Glutamatergic neuron (in vitro differentiated cells): ENCODE data around the gene IGFL2. TPM values are rescaled to one million over a fixed set of nuclear protein-coding genes. Genes with fewer than 3 reads are reported as not detected.
"Not testable (repeated sequence)": the region's sequence is repeated elsewhere in the genome, so short reads cannot be mapped to it uniquely, and the experiment has no call there.

Source experiments
- DNase-seq: peaks from one replicate; pipeline ENCODE4 v3.0.0; 2022
- H3K27ac Mint-ChIP-seq: one replicate; pipeline ENCODE4 v1.8.0; 2020; ENCODE audit warnings: mild to moderate bottlenecking, mixed read lengths, inconsistent platforms; ENCODE audit not compliant: unreplicated experiment
- H3K27me3 Mint-ChIP-seq: one replicate; pipeline ENCODE4 v1.8.0; 2020; ENCODE audit warnings: mild to moderate bottlenecking, moderate library complexity, mixed read lengths, inconsistent platforms; ENCODE audit not compliant: unreplicated experiment
- H3K36me3 Mint-ChIP-seq: one replicate; pipeline ENCODE4 v1.8.0; 2020; ENCODE audit warnings: mild to moderate bottlenecking, mixed read lengths, inconsistent platforms; ENCODE audit not compliant: unreplicated experiment
- H3K4me1 Mint-ChIP-seq: one replicate; pipeline ENCODE4 v1.8.0; 2020; ENCODE audit warnings: mild to moderate bottlenecking, low read depth, mixed read lengths, inconsistent platforms; ENCODE audit not compliant: unreplicated experiment
- H3K4me3 Mint-ChIP-seq: one replicate; pipeline ENCODE4 v1.8.0; 2020; ENCODE audit warnings: mild to moderate bottlenecking, mixed read lengths, inconsistent platforms; ENCODE audit not compliant: unreplicated experiment
- H3K9me3 Mint-ChIP-seq: one replicate; pipeline ENCODE4 v1.8.0; 2020; ENCODE audit warnings: mild to moderate bottlenecking, moderate library complexity, mixed read lengths, inconsistent platforms; ENCODE audit not compliant: unreplicated experiment
- CTCF ChIP-seq: fragments of 200-600 bp; sonication (generic); IDR thresholded peaks from one replicate; pipeline ENCODE4 v1.5.0; 2021; ENCODE audit not compliant: partially characterized antibody, unreplicated experiment
- long read RNA-seq: library from polyadenylated mRNA; unstranded; transcript quantifications from one replicate; pipeline ENCODE4 v2.0.0, GENCODE V29; 2020; ENCODE audit not compliant: unreplicated experiment
- total RNA-seq: library from RNA; stranded (reverse); fragmentation: NEBNext Ultra II Directional; extraction: Animal tissue kit (Norgen Biotek cat#: 25700); gene quantifications from one replicate; pipeline ENCODE4 v1.2.1, GENCODE V29; 2021; ENCODE audit not compliant: unreplicated experiment

Gene IGFL2
- total RNA-seq, result not detected
- long read RNA-seq, result 0 reads

- H3K4me1 Mint-ChIP-seq, result no peaks in the 10 kb centered on the region
- DNase-seq, result no peak
- no peak for TF ChIP-seq CTCF
- H3K36me3 Mint-ChIP-seq, result no peaks in the 10 kb centered on the region
- H3K9me3 Mint-ChIP-seq, result no peaks in the 10 kb centered on the region
- peaks cover 1% of the 10 kb centered on the region for H3K27me3 Mint-ChIP-seq
- H3K4me3 Mint-ChIP-seq, result no peak within 1 kb of the TSS
- no peak within 1 kb of the TSS for H3K27ac Mint-ChIP-seq
Observed at GRCh38 chr19:46147791-46148288, at the start of gene IGFL2. Gene IGFL2 (plus strand): TSS chr19:46148238. CDS start chr19:46148279, 41 bp downstream.

GRCh38 chr19:46100344-46100743, 47.7 kb upstream of the IGFL2 start:
- no peak for TF ChIP-seq CTCF
- DNase-seq, result no peak
- Mint-ChIP-seq H3K27me3 (peaks cover 5% of the 10 kb centered on the region), H3K4me1 (no peaks in the 10 kb centered on the region), H3K4me3 (no peak overlapping the region), H3K9me3 (peaks cover 3% of the 10 kb centered on the region), H3K36me3 (peaks cover 5% of the 10 kb centered on the region), H3K27ac (no peak overlapping the region)

- H3K27ac Mint-ChIP-seq, result no peak overlapping the region
- TF ChIP-seq CTCF, result no peak
- no peak for DNase-seq
- H3K36me3 Mint-ChIP-seq, result peaks cover 5% of the 10 kb centered on the region
- H3K27me3 Mint-ChIP-seq, result peaks cover 5% of the 10 kb centered on the region
- no peaks in the 10 kb centered on the region for H3K4me1 Mint-ChIP-seq
- H3K9me3 Mint-ChIP-seq, result peaks cover 2% of the 10 kb centered on the region
- H3K4me3 Mint-ChIP-seq, result no peak overlapping the region
Observed at GRCh38 chr19:46101293-46101692, 46.7 kb upstream of the IGFL2 start.

GRCh38 chr19:46102333-46102732, 45.7 kb upstream of the IGFL2 start:
- H3K9me3 Mint-ChIP-seq, H3K4me1 Mint-ChIP-seq, H3K27me3 Mint-ChIP-seq, H3K27ac Mint-ChIP-seq, H3K4me3 Mint-ChIP-seq, DNase-seq, H3K36me3 Mint-ChIP-seq: not testable (repeated sequence)

- no peak for DNase-seq
- TF ChIP-seq CTCF, result no peak
- H3K9me3 Mint-ChIP-seq, result no peaks in the 10 kb centered on the region
- no peak overlapping the region for H3K27ac Mint-ChIP-seq
- no peak overlapping the region for H3K4me3 Mint-ChIP-seq
- no peaks in the 10 kb centered on the region for H3K4me1 Mint-ChIP-seq
- no peaks in the 10 kb centered on the region for H3K27me3 Mint-ChIP-seq
- H3K36me3 Mint-ChIP-seq, result no peaks in the 10 kb centered on the region
Observed at GRCh38 chr19:46107371-46107770, 40.7 kb upstream of the IGFL2 start.
